GM21576 (cell line): Measurements from ENCODE around the gene PDIA3.
"Not testable (repeated sequence)": the region's sequence is repeated elsewhere in the genome, so short reads cannot be mapped to it uniquely, and the experiment has no call there.

Experiments used
- ATAC-seq: cut with Tn5 transposase; IDR thresholded peaks from one replicate; pipeline ENCODE4 v1.9.1; 2021; ENCODE audit warnings: mild to moderate bottlenecking, moderate library complexity; ENCODE audit not compliant: unreplicated experiment

PDIA3 gene

DNA sequence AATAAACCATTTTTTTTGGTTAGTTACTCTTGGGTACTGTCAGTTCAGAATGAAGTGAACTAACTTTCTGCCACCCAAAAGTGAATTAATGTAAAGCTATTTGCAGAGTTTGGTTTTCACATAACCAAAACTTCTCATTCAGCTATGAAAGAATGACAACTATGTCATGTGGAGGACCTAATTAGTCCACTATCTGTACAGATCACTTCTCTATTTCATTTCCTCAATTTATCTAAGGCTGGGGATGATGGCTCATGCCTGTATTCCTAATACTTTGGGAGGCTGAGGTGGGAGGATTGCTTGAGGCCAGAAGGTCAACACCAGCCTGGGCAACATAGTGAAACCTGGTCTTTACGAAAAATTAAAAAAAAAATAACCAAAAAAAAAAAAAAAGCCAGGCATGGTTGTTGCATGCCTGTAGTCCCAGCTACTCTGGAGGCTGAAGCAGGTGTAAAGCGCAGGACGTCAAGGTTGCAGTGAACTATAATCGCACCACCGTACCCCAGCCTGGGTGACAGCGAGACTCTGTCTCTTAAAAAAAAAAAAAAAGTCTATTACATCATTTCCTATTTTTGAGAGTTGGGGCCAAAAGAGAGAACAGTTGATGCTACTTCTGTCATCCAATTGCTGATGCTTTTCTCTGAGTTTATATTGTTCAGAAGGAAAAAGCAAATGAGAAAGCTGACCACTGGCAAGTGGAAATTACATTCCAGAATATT is 62.9 kb downstream of the PDIA3 start:
- ATAC-seq = peak; percentile 64

GRCh38 chr15:43815064-43815463 is 68.8 kb downstream of the PDIA3 start:
- ATAC-seq = not testable (repeated sequence)

- no peak for ATAC-seq
Observed at GRCh38 chr15:43821505-43821904, 75.3 kb downstream of the PDIA3 start.
